ENCODE data around the gene MAST3. TPM values are rescaled to one million over a fixed set of nuclear protein-coding genes. Genes with fewer than 3 reads are reported as not detected.

Gene MAST3
- total and polyA plus RNA-seq, 2 of the 8 experiments (the other 6 are each of a cell fraction or from before 2014, with no cell fraction given), result 3.4 to 9.0 TPM

- H3K9ac ChIP-seq (replicated peaks in 1 of 4; ENCODE audit: extremely low read depth in 1 of 4, low read depth in 3 of 4, low read length in 3 of 4), result no peak overlapping the region
- CTCF ChIA-PET (ENCODE audit: partially characterized antibody), result interaction anchor here (0.5 to 1.2 kb wide), 3 partner anchors 23 to 447 kb away, joined by 3 read pairs; no protein-coding TSS in a partner anchor
- H3K27ac ChIP-seq (ENCODE audit: low read depth, low read length), result no peak overlapping the region
Measured at GRCh38 chr19:18097993-18098890, 664 bp downstream of the MAST3 start.

More at GRCh38 chr19:18097993-18098890, 664 bp downstream of the MAST3 start:
- Histone ChIP-seq H2BK5ac (ENCODE audit: low read depth, low read length) (no peak overlapping the region), H4K20me1 (replicated peaks in 1 of 2; ENCODE audit: control insufficient read depth in 1 of 2, insufficient read depth in 2 of 2, low read length in 2 of 2) (no peaks in the 10 kb centered on the region), H4K8ac (ENCODE audit: extremely low read depth, insufficient read depth, low read length) (no peak overlapping the region), H3K79me1 (ENCODE audit: low read depth, low read length) (no peaks in the 10 kb centered on the region), H2BK20ac (ENCODE audit: low read length) (no peak overlapping the region), H3K14ac (ENCODE audit: insufficient read length) (no peak overlapping the region), H2BK12ac (ENCODE audit: low read depth, low read length) (0 out of 2 replicates have a peak overlapping the region, but pooled peaks have one; percentile 6), H3K4me2 (ENCODE audit: insufficient read depth in 1 of 2, low read depth in 2 of 2, low read length in 2 of 2) (peak overlapping the region; percentile 70 to 73), H2BK15ac (ENCODE audit: low read length) (peak overlapping the region; percentile 92; the same call in 1 of the 2 replicates), H3K27me3 (replicated peaks in 1 of 4; ENCODE audit: control insufficient read depth in 3 of 4, extremely low read depth in 1 of 4, insufficient read depth in 3 of 4, low read length in 3 of 4) (peaks cover 0 to 8% (median 6%) of the 10 kb centered on the region in 4 experiments; a peak in 4 of 7 replicates), H3K36me3 (ENCODE audit: control insufficient read depth in 2 of 4, insufficient read depth in 4 of 4, low read length in 3 of 4) (no peaks in the 10 kb centered on the region), H2BK120ac (replicated peaks; ENCODE audit: low read depth, low read length) (no peak overlapping the region), H3K79me2 (ENCODE audit: control insufficient read depth in 1 of 2, insufficient read depth in 2 of 2, low read length in 2 of 2) (no peaks in the 10 kb centered on the region), H2AK5ac (ENCODE audit: low read depth, low read length) (no peak overlapping the region), H3K23me2 (ENCODE audit: low read depth, low read length) (peaks cover 7% of the 10 kb centered on the region; the same call in 1 of the 2 replicates), H3K4ac (replicated peaks; ENCODE audit: insufficient read length, low read depth, low read length) (no peak overlapping the region), H3K23ac (ENCODE audit: insufficient read length) (no peak overlapping the region), H3K56ac (replicated peaks; ENCODE audit: insufficient read length, low read depth, low read length) (no peak overlapping the region), H4K91ac (replicated peaks; ENCODE audit: insufficient read length, low read length) (no peak overlapping the region), H3K4me1 (replicated peaks in 1 of 4; ENCODE audit: control insufficient read depth in 3 of 4, insufficient read depth in 4 of 4, low read length in 3 of 4) (peaks cover 3 to 14% (median 9%) of the 10 kb centered on the region in 4 experiments; a peak in 6 of 7 replicates), H3K4me3 (ENCODE audit: extremely low read depth in 1 of 4, insufficient read depth in 2 of 4, low read depth in 3 of 4, low read length in 4 of 4) (peak overlapping the region; percentile 32 to 67 (median 34); a peak in 7 of 8 replicates), H3K18ac (ENCODE audit: extremely low read depth, low read length) (peak overlapping the region; percentile 48), H3K9me3 (ENCODE audit: insufficient read depth in 2 of 2, low read depth in 1 of 2, low read length in 1 of 2) (no peaks in the 10 kb centered on the region), H2AFZ (ENCODE audit: low read length) (no peak overlapping the region), H4K5ac (ENCODE audit: insufficient read length, low read depth, low read length) (no peak overlapping the region)
- DNase-seq (ENCODE audit: low read depth in 1 of 2, low spot score in 2 of 2) (no peak), FAIRE-seq (no peak)
- no peak for TF ChIP-seq EP300 (IDR thresholded peaks at IDR 0.05; ENCODE audit: borderline replicate concordance in 1 of 2, low read depth in 2 of 2, low read length in 2 of 2)
- TF ChIP-seq SP1 (IDR thresholded peaks at IDR 0.05; ENCODE audit: low read depth, low read length), result no peak
- no peak for TF ChIP-seq BACH1 (IDR thresholded peaks at IDR 0.05; ENCODE audit: low read length)
- no peak for TF ChIP-seq CHD2 (IDR thresholded peaks at IDR 0.05; ENCODE audit: low read length)
- TF ChIP-seq EGR1 (IDR thresholded peaks at IDR 0.05; ENCODE audit: borderline replicate concordance, low read depth, low read length), result no peak
- no peak for TF ChIP-seq TAF7 (optimal IDR thresholded peaks at IDR 0.05; ENCODE audit: borderline replicate concordance, low read depth, low read length)
- POLR2A ChIA-PET (ENCODE audit: partially characterized antibody), result interaction anchor here (1.1 to 3.2 kb wide), 2 partner anchors 11 to 90 kb away, joined by 3 to 15 read pairs; no protein-coding TSS in a partner anchor
- WGBS, 2 experiments (ENCODE audit: extremely low coverage in 1 of 2, insufficient coverage in 1 of 2, insufficient read length in 1 of 2, insufficient replicate concordance in 2 of 2, low coverage in 1 of 2, low lambda C conversion rate in 2 of 2, missing lambda C conversion rate in 1 of 2), result 47% methylated on average over 22 of the region's 22 CpGs; no CpG with 5 or more reads in 1 of the 2 experiments

Measured in H1 (cell line).